OCI-LY1 (cell line): ENCODE data around the gene SH3D19.

Experiments used
- H2AFZ ChIP-seq: fragments of 200-600 bp; sonication (generic), shearing (Covaris generic); 2 replicates; pipeline ENCODE4 v1.6.0; 2014; ENCODE audit warnings: antibody characterized with exemption, mild to moderate bottlenecking, low read length
- H3F3A ChIP-seq: fragments of 200-600 bp; sonication (generic), shearing (Covaris generic); 2 replicates; pipeline ENCODE4 v1.6.0; 2014; ENCODE audit warnings: mild to moderate bottlenecking, antibody characterized with exemption, low read length, moderate library complexity; ENCODE audit not compliant: insufficient read depth
- H3K27ac ChIP-seq: fragments of 200-600 bp; sonication (generic); 2 replicates; pipeline ENCODE4 v1.5.1; 2014; ENCODE audit warnings: low read length, mixed run types, mild to moderate bottlenecking, low read depth; ENCODE audit not compliant: poor library complexity, severe bottlenecking
- H3K27me3 ChIP-seq: fragments of 200-600 bp; sonication (generic); 2 replicates; pipeline ENCODE4 v1.6.0; 2014; ENCODE audit warnings: antibody characterized with exemption, mild to moderate bottlenecking, low read length, moderate library complexity; ENCODE audit not compliant: insufficient read depth
- H3K36me3 ChIP-seq: fragments of 200-600 bp; sonication (generic); 2 replicates; pipeline ENCODE4 v1.6.1; 2014; ENCODE audit warnings: mild to moderate bottlenecking, antibody characterized with exemption, low read length, moderate library complexity, mixed read lengths; ENCODE audit not compliant: insufficient read depth
- H3K4me1 ChIP-seq: fragments of 200-600 bp; sonication (generic); 2 replicates; pipeline ENCODE4 v1.5.1; 2014; ENCODE audit warnings: mild to moderate bottlenecking, low read length, moderate library complexity; ENCODE audit not compliant: insufficient read depth, severe bottlenecking
- H3K4me2 ChIP-seq: fragments of 200-600 bp; sonication (generic), shearing (Covaris generic); 2 replicates; pipeline ENCODE4 v1.6.1; 2014; ENCODE audit warnings: low read length
- H3K4me3 ChIP-seq: fragments of 200-600 bp; sonication (generic); 2 replicates; pipeline ENCODE4 v1.5.1; 2014; ENCODE audit warnings: low read length, low read depth, mild to moderate bottlenecking, mixed read lengths; ENCODE audit not compliant: poor library complexity, severe bottlenecking
- H3K79me2 ChIP-seq: fragments of 200-600 bp; shearing (Covaris generic); 2 replicates; pipeline ENCODE4 v1.6.1; 2016; ENCODE audit warnings: mixed run types, low read length, mixed read lengths; ENCODE audit not compliant: insufficient read depth
- H3K9ac ChIP-seq: fragments of 200-600 bp; sonication (generic), shearing (Covaris generic); 2 replicates; pipeline ENCODE4 v1.6.1; 2014; ENCODE audit warnings: mild to moderate bottlenecking, low read length, mixed read lengths
- H3K9me2 ChIP-seq: fragments of 200-600 bp; sonication (generic), shearing (Covaris generic); 2 replicates; pipeline ENCODE4 v1.6.1; 2014; ENCODE audit warnings: low read depth, mild to moderate bottlenecking, low read length, mixed read lengths
- H3K9me3 ChIP-seq: fragments of 200-600 bp; shearing (Covaris generic); 2 replicates; pipeline ENCODE4 v1.6.1; 2014; ENCODE audit warnings: low read length, mixed read lengths
- H4K20me1 ChIP-seq: fragments of 200-600 bp; sonication (generic), shearing (Covaris generic); 2 replicates; pipeline ENCODE4 v1.6.0; 2016; ENCODE audit warnings: mild to moderate bottlenecking, low read length; ENCODE audit not compliant: insufficient read depth
- EZH2 ChIP-seq: fragments of 200-600 bp; sonication (generic), shearing (Covaris generic); IDR thresholded peaks from 2 replicates; pipeline ENCODE4 v1.8.0; 2017; ENCODE audit warnings: borderline replicate concordance, mixed run types, mild to moderate bottlenecking, antibody characterized with exemption, low read length, moderate library complexity, mixed read lengths
- TF ChIP-seq, protein P1 (sequence below): fragments of 200-600 bp; sonication (generic), shearing (Covaris generic); IDR thresholded peaks from 2 replicates; pipeline ENCODE4 v1.5.1; 2017; ENCODE audit warnings: mild to moderate bottlenecking, antibody characterized with exemption, low read length, moderate library complexity, mixed read lengths

The SH3D19 gene

GRCh38 chr4:151099976-151100417 is 225.4 kb downstream of the SH3D19 start:
- TF ChIP-seq, protein P1, sequence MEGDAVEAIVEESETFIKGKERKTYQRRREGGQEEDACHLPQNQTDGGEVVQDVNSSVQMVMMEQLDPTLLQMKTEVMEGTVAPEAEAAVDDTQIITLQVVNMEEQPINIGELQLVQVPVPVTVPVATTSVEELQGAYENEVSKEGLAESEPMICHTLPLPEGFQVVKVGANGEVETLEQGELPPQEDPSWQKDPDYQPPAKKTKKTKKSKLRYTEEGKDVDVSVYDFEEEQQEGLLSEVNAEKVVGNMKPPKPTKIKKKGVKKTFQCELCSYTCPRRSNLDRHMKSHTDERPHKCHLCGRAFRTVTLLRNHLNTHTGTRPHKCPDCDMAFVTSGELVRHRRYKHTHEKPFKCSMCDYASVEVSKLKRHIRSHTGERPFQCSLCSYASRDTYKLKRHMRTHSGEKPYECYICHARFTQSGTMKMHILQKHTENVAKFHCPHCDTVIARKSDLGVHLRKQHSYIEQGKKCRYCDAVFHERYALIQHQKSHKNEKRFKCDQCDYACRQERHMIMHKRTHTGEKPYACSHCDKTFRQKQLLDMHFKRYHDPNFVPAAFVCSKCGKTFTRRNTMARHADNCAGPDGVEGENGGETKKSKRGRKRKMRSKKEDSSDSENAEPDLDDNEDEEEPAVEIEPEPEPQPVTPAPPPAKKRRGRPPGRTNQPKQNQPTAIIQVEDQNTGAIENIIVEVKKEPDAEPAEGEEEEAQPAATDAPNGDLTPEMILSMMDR: no peak
- TF ChIP-seq EZH2: no peak
- Histone ChIP-seq H3K9me2 (no peaks in the 10 kb centered on the region), H4K20me1 (no peaks in the 10 kb centered on the region), H3K4me2 (peak overlapping the region; percentile 76), H3K4me1 (peaks cover 32% of the 10 kb centered on the region), H3K9me3 (no peaks in the 10 kb centered on the region), H3K27ac (peak overlapping the region; percentile 86), H3K27me3 (no peaks in the 10 kb centered on the region), H3F3A (no peaks in the 10 kb centered on the region), H3K9ac (peak overlapping the region; percentile 100), H2AFZ (no peak overlapping the region), H3K36me3 (peaks cover 54% of the 10 kb centered on the region), H3K79me2 (peaks cover 28% of the 10 kb centered on the region), H3K4me3 (peak overlapping the region; percentile 100)

GRCh38 chr4:151099229-151099975 is 226.0 kb downstream of the SH3D19 start, which contains the start of gene RPS3A:
RPS3A (plus strand) TSS chr4:151099628; CDS start chr4:151099653, 25 bp downstream.
- no peaks in the 10 kb centered on the region for H3K9me2 ChIP-seq
- H2AFZ ChIP-seq: peak within 1 kb of the TSS; percentile 33; the same call in 1 of the 2 replicates
- no peaks in the 10 kb centered on the region for H3F3A ChIP-seq
- H4K20me1 ChIP-seq: no peaks in the 10 kb centered on the region
- no peak for TF ChIP-seq EZH2
- TF ChIP-seq, protein P1: peak; percentile 88
- peaks cover 48% of the 10 kb centered on the region for H3K36me3 ChIP-seq
- H3K79me2 ChIP-seq: peaks cover 28% of the 10 kb centered on the region
- H3K27me3 ChIP-seq: no peaks in the 10 kb centered on the region
- peak within 1 kb of the TSS; percentile 100 for H3K9ac ChIP-seq
- H3K4me1 ChIP-seq: peaks cover 32% of the 10 kb centered on the region
- H3K4me2 ChIP-seq: peak within 1 kb of the TSS; percentile 76
- H3K4me3 ChIP-seq: peak within 1 kb of the TSS; percentile 100
- no peaks in the 10 kb centered on the region for H3K9me3 ChIP-seq
- H3K27ac ChIP-seq: peak within 1 kb of the TSS; percentile 86

DNA sequence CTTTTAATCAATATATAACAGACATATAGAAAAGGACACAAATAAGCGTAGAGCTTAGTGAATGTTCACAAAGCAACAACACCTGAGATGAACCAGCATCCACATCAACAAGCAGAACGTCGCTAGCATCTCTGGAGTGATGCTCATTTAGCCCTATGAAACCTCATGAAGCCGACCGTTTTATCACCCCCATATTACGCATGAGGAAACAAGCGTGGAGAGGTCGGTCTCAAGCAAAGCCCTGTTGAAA is 226.5 kb downstream of the SH3D19 start:
- H4K20me1 ChIP-seq: no peaks in the 10 kb centered on the region
- peak overlapping the region; percentile 67 for H3K9ac ChIP-seq
- peaks cover 43% of the 10 kb centered on the region for H3K36me3 ChIP-seq
- peak overlapping the region; percentile 58 for H3K27ac ChIP-seq
- peak overlapping the region; percentile 100 for H3K4me3 ChIP-seq
- peak overlapping the region; percentile 71 for H3K4me2 ChIP-seq
- no peaks in the 10 kb centered on the region for H3K9me2 ChIP-seq
- TF ChIP-seq EZH2: no peak
- TF ChIP-seq, protein P1: no peak
- H2AFZ ChIP-seq: peak overlapping the region; percentile 33; the same call in 1 of the 2 replicates
- peaks cover 28% of the 10 kb centered on the region for H3K79me2 ChIP-seq
- H3F3A ChIP-seq: no peaks in the 10 kb centered on the region
- no peaks in the 10 kb centered on the region for H3K27me3 ChIP-seq
- no peaks in the 10 kb centered on the region for H3K9me3 ChIP-seq
- H3K4me1 ChIP-seq: peaks cover 32% of the 10 kb centered on the region
